HG03342 (cell line): ENCODE data around the gene ZNF319.
A peak's percentile ranks its signal among the peaks of the same experiment; 100 is the strongest.

Experiments used
- ATAC-seq: cut with Tn5 transposase; IDR thresholded peaks from one replicate; pipeline ENCODE4 v1.9.1; 2021; ENCODE audit warnings: mild to moderate bottlenecking, moderate library complexity; ENCODE audit not compliant: unreplicated experiment

ZNF319 gene

DNA sequence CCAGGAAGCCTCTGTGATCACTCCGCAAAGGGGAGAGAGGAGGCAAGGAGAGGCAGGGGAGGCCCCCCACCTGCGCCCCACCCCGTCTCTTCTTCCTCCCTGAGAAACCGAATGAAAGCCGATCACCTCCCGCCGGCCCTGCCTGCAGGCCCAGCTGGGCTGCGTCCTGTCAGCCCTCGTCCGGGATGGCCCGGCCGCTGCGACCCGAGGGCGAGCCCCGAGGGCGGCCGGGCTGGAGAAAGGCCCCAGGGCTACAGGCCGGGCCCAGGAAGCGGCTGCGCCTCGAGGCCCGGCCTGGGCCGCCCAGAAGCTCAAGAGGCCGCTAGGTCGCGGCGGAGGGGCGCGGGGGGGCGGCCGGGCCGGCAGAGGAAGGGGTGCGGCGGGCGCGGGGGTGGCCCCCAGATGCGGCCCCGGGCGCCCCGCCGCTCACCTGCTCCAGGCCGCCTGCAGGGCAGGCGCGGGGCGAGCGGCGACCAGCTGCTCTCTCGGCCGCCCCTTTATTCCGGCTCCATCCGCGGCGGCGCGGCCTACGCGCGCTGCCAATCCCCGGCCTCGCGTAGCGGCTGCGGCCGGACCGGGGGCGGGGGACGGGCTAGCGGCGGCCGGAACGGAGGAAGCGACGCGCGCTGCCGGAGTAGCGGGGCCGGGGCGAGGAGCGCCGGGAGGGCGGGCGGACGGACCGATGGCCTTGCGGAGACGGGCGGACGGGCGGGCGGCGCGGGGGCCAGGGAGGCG lies at the start of gene ZNF319:
TSS of gene ZNF319 (minus strand) at position 702 of the 735 bp plus-strand sequence. CDS start 2,407 bp downstream, outside the sequence.
- peak; percentile 20 for ATAC-seq

GRCh38 chr16:58049232-58050185 lies 49.0 kb upstream of the ZNF319 start:
- ATAC-seq, result no peak

- ATAC-seq, result no peak
Observed at GRCh38 chr16:58048494-58049231, 48.2 kb upstream of the ZNF319 start.

DNA sequence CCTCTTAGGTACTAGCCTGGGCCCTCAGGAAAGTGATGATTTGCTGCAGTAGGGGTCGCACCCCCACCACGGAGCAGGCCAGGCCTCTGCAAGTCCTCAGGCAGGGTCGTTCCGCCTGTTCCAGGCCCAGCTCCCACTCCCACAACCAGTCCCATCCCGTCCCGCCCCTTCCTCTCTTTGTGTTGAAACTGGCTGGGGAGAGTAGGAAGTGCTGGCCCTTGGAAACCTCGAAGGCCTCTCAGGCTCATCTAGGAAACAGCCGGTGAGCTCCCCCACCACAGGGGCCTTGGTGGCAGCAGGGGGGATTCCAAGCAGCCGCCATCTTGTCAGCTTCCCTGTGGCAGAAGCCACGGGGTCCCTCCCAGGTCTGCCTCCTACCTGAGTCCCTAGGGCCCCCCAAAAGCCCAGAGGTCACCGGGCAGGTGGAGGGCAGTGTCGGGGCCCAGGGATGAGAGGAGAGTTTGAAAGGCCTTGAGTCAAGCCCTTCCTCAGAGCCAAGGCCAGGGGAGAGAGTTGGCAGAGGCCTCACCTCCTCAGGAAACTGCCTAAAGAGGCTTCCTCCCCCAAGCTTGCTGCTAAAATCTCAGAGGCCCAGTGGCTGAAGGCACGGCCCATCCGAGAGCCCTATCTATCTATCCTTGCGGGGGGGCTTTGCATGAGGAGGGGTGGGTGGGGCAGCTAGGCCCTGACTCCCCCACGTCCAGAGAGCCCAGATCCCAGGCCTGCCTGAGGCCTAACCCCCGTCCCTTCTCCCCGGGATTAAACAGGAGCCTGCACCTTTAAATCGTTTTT lies 47.3 kb upstream of the ZNF319 start:
- no peak for ATAC-seq

- no peak for ATAC-seq
Observed at GRCh38 chr16:58046936-58047335, 46.5 kb upstream of the ZNF319 start.

DNA sequence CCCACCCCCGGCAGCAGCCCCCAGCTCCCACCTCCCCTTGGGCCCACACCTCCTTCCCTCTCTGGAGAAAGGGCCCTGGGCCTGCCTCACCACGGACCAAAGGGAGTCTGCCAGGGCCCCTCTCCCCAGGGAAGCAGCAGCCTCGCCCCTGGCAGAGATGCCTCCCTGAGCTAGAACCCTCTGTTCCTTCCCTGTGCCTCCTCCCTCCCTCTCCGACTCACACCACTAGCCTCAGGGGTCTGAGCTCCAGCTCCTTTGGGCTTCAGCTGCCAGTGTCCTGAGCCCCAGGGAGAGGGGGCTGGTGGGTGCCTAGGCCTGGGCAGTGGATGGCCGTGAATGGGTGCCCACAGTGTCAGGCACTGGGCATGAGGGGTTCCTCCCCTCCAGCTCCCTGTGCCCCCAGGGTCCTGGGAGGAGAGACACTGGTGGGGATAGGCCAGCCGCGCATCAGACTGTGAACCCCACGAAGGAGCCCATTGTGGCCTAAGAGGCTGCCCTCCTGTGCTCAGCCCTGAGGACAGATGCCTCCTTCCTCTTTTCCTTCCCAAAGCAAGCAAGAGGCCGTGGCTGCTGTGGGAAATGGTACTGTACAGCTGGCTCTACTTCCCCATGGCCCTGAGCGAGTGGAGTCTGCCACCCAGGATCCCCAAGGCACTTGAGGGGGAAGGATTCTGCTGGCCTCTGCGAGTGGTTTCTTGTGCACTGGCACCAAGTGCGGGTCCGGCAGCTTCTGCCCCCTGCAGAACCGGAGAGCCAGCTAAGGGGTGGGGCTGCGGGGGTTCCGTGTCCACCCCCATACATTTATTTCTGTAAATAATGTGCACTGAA lies 45.8 kb upstream of the ZNF319 start:
- no peak for ATAC-seq

DNA sequence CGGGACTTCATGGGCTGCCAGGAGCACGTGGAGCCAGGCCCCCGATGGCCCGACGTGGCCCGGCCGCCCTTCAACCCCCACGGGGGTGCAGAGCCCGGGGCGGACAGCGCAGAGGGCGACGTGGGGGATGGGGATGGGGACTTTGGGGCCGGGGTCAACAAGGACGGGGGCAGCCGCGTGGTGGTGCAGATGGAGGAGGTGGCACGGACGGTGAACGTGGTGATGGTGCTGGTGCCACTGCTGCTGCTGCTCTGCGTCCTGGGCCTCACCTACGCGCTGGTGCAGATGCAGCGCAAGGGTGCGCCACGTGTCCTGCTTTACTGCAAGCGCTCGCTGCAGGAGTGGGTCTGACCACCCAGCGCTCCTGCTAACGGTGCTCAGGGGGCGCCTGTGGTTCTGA lies 44.6 kb upstream of the ZNF319 start:
- no peak for ATAC-seq

DNA sequence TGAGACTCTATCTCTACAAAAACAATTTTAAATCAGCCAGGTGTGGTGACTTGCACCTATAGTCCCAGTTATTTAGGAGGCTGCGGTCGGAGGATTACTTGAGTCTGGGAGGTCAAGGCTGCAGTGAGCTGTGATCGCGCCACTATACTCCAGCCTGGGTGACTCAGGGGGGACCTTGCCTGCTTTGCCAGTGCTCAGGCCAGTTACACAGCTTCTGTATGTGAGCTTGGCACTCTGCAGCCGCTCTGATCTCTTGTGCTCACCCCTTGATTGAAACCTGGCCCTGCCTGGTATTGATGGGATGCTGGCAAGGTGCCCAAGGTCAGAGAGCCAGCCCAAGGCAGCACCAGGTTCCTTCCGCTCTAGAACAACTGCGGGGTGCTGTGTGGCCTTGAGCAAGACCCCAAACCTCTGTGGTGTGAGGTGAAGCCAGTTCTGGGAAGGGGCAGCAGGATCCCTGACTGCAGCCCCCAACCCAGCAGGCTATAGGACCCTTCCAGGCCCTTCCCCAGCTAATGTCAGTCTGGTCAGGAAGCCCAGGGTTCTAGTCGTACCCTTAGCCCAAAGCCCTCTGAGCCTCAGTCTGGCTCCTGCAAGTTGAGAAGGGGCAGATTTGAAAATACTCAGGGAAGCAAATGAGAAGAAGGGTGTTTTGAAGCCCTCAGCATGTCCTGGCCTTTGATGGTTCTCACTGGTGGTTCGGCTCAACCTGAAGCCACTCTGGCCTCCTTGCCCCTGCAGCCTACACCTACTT lies 44.0 kb upstream of the ZNF319 start:
- ATAC-seq, result no peak

- ATAC-seq, result no peak
Observed at GRCh38 chr16:58043571-58044155, 43.2 kb upstream of the ZNF319 start.

DNA sequence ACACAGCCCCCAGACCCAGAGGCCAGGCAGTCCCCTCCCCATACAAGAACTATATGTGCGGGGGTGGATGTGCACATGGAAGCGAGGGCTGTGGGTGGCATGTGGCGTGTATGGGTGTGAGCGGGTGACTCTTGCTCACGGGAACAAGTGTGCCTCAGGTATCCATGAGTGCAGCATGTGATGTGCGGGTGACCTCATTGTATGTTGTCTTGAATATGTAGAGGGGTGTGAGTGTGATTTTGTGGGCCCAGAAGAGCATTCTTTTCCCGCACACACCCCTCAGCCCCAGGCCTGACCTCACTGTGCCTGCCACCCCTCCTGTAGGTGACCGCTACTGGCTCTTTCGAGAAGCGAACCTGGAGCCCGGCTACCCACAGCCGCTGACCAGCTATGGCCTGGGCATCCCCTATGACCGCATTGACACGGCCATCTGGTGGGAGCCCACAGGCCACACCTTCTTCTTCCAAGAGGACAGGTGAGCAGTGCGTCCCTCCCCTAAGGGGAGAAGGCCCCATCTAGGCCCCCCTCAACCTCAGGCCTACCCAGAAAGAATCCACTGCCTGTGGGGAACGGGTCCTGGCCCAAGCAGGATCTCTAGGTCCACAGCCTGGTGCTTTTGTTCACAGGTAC lies 42.5 kb upstream of the ZNF319 start:
- no peak for ATAC-seq

GRCh38 chr16:58042001-58042885 lies 41.8 kb upstream of the ZNF319 start:
- ATAC-seq, result no peak

- ATAC-seq, result no peak
Observed at GRCh38 chr16:58041628-58041955, 41.1 kb upstream of the ZNF319 start.

DNA sequence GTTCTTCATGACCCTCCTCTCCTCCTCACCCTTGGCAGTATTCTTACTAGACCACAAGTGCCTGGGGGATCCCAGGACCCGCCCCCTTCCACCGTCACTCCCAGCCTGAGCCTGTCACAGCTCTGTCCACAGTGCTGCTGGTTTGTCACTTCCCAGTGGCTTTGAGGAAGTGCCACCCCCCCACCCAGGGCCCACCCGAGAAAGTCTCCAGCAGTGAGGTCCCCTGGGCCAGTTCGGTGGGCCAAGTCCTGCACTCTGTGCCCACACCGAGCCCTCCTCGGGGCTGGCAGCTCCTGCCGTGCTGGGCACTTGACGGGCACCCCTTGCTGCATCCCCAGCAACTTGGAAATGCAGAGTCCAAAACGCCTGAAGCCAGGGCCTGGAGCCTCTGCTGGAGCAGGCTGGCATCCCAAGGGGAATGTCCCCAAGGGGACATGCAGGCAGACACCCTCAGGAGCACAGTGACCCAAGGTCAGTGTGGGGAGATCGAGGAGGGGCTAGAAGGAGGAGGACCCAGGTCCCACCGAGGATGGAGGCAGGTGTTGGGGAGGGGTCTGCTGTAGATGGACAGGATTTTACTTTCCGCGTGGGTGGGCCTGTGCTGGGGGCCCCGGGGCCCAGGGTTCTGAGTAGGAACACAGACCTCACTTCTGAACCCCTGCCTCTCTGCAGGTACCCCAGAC lies 40.6 kb upstream of the ZNF319 start:
- ATAC-seq, result no peak

GRCh38 chr16:58040496-58040846 lies 40.0 kb upstream of the ZNF319 start:
- no peak for ATAC-seq

- ATAC-seq, result no peak
Observed at GRCh38 chr16:58039829-58040495, 39.5 kb upstream of the ZNF319 start.

- ATAC-seq, result no peak
Observed at GRCh38 chr16:58038219-58038641, 37.8 kb upstream of the ZNF319 start.
